HCT116 (cell line): ENCODE results near the gene ESYT3. TPM values are rescaled to one million over a fixed set of nuclear protein-coding genes. Genes with fewer than 3 reads are reported as not detected.

ENCODE experiments used
- ATAC-seq: fragments of 200-7000 bp; cut with Tn5 transposase; 2 replicates; pipeline ENCODE4 v1.9.1; 2020; ENCODE audit warnings: mild to moderate bottlenecking, moderate library complexity
- BruUV-seq: library from RNA; stranded (reverse); fragments of 400-500 nt; replicated peaks from 2 replicates; lab custom pipeline; 2021; lab: Mats Ljungman, UMichigan
- CTCF ChIA-PET: fragments of 300-600 bp; sonication (Branson Sonifier 250); formaldehyde crosslinking; loops from one replicate; lab custom pipeline; 2021; ENCODE audit warnings: antibody characterized with exemption; lab: Charles Lee
- POLR2A ChIA-PET: fragments of 300-600, 350-600 bp; sonication (Branson Sonifier 250); formaldehyde crosslinking; loops from one replicate; lab custom pipeline; 2021; ENCODE audit warnings: antibody characterized with exemption; lab: Charles Lee
- RAD21 ChIA-PET, 2 experiments: fragments of 300-600 bp; sonication (Branson Sonifier 250); formaldehyde crosslinking; loops; one replicate each; lab custom pipeline; 2023; ENCODE audit warnings: low total read pairs in 2 of 2; ENCODE audit not compliant: uncharacterized antibody in 2 of 2, unreplicated experiment in 2 of 2, low non-redundant PET in 1 of 2; lab: Charles Lee
- DNase-seq: peaks from one replicate; pipeline ENCODE4 v3.0.0-alpha.2; 2010; ENCODE audit warnings: low read depth, low spot score
- H2AFZ ChIP-seq: fragments of 200-600 bp; shearing (Covaris generic), sonication (generic); 2 replicates; pipeline ENCODE4 v1.6.1; 2017; ENCODE audit warnings: low read depth, mixed run types, mixed read lengths, antibody characterized with exemption, low read length; ENCODE audit not compliant: poor library complexity, severe bottlenecking
- H3K27ac ChIP-seq: 2 replicates; pipeline ENCODE4 v1.5.1; 2012; ENCODE audit warnings: low read depth, low read length
- H3K27me3 ChIP-seq: fragments of 200-600 bp; sonication (generic); 2 replicates; pipeline ENCODE4 v1.6.1; 2016; ENCODE audit warnings: mixed run types, low read length, mixed read lengths; ENCODE audit not compliant: insufficient read depth
- H3K36me3 ChIP-seq, 2 experiments: fragments of 200-500 bp in 1 of 2; fragments of 200-600 bp in 1 of 2; sonication (Bioruptor generic) in 1 of 2; sonication (generic) in 1 of 2; 2 replicates each; pipeline versions ENCODE4 v1.5.1 to v1.6.1; 2014 to 2016; ENCODE audit warnings: low read length in 2 of 2, inconsistent platforms in 1 of 2, mixed read lengths in 1 of 2, mixed run types in 1 of 2; ENCODE audit not compliant: insufficient read depth in 2 of 2, control insufficient read depth in 1 of 2
- H3K4me1 ChIP-seq, 2 experiments: fragments of 200-600 bp in 1 of 2; sonication (generic) in 1 of 2; 2 replicates each; pipeline versions ENCODE4 v1.5.1 to v1.6.1; 2012 to 2017; ENCODE audit warnings: low read length in 2 of 2, inconsistent platforms in 1 of 2, mild to moderate bottlenecking in 1 of 2, mixed read lengths in 1 of 2, mixed run types in 1 of 2, moderate library complexity in 1 of 2; ENCODE audit not compliant: insufficient read depth in 2 of 2, control insufficient read depth in 1 of 2
- H3K4me2 ChIP-seq: fragments of 200-600 bp; sonication (generic); 2 replicates; pipeline ENCODE4 v1.6.1; 2017; ENCODE audit warnings: mixed run types, low read length, mixed read lengths
- H3K4me3 ChIP-seq, 2 experiments: fragments of 200-600 bp in 1 of 2; sonication (generic) in 1 of 2; replicated peaks in 1 of 2; 2 replicates each; pipeline ENCODE4 v1.5.1; 2011 to 2016; ENCODE audit warnings: low read length in 2 of 2, control low read depth in 1 of 2, low read depth in 1 of 2, mild to moderate bottlenecking in 1 of 2, mixed read lengths in 1 of 2, mixed run types in 1 of 2
- H3K79me2 ChIP-seq: fragments of 200-600 bp; sonication (generic); 2 replicates; pipeline ENCODE4 v1.6.1; 2017; ENCODE audit warnings: mild to moderate bottlenecking, mixed run types, low read length, moderate library complexity, mixed read lengths; ENCODE audit not compliant: insufficient read depth
- H3K9ac ChIP-seq: fragments of 200-600 bp; sonication (generic); 2 replicates; pipeline ENCODE4 v1.6.1; 2016; ENCODE audit warnings: low read length, mixed read lengths
- H3K9me2 ChIP-seq: fragments of 200-600 bp; sonication (generic), shearing (Covaris generic); 2 replicates; pipeline ENCODE4 v1.6.1; 2017; ENCODE audit warnings: mixed run types, mild to moderate bottlenecking, moderate library complexity; ENCODE audit not compliant: insufficient read depth
- H3K9me3 ChIP-seq, 2 experiments: fragments of 200-500 bp in 1 of 2; fragments of 200-600 bp in 1 of 2; sonication (Bioruptor generic) in 1 of 2; sonication (generic) in 1 of 2; 2 replicates each; pipeline ENCODE4 v1.6.1; 2014 to 2017; ENCODE audit warnings: low read length in 2 of 2, mixed read lengths in 2 of 2, inconsistent platforms in 1 of 2, low read depth in 1 of 2, mild to moderate bottlenecking in 1 of 2, mixed run types in 1 of 2, moderate library complexity in 1 of 2; ENCODE audit not compliant: control insufficient read depth in 1 of 2, insufficient read depth in 1 of 2
- H4K20me1 ChIP-seq: fragments of 200-600 bp; sonication (generic), shearing (Covaris generic); 2 replicates; pipeline ENCODE4 v1.6.1; 2017; ENCODE audit warnings: mixed run types, mild to moderate bottlenecking, moderate library complexity; ENCODE audit not compliant: insufficient read depth
- ATF3 ChIP-seq: IDR thresholded peaks from 2 replicates; pipeline ENCODE4 v1.6.1; 2012
- CBX3 ChIP-seq: IDR thresholded peaks from 2 replicates; pipeline ENCODE4 v1.6.1; 2012; ENCODE audit warnings: low read depth
- CTCF ChIP-seq, 3 experiments: fragments of 200-600 bp in 1 of 3; sonication (generic) in 1 of 3; IDR thresholded peaks in 2 of 3; conservative IDR thresholded peaks in 1 of 3; 2 replicates each; pipeline ENCODE4 v1.5.1; 2012 to 2017; ENCODE audit warnings: low read depth in 2 of 3, low read length in 2 of 3, antibody characterized with exemption in 1 of 3, borderline replicate concordance in 1 of 3, control low read depth in 1 of 3, mild to moderate bottlenecking in 1 of 3, mixed read lengths in 1 of 3, mixed run types in 1 of 3, moderate library complexity in 1 of 3; ENCODE audit not compliant: insufficient read depth in 1 of 3
- EGR1 ChIP-seq: IDR thresholded peaks from 2 replicates; pipeline ENCODE4 v1.6.1; 2012; ENCODE audit warnings: low read depth
- ELF1 ChIP-seq: IDR thresholded peaks from 2 replicates; pipeline ENCODE4 v1.6.1; 2012; ENCODE audit warnings: low read depth, borderline replicate concordance
- EZH2phosphoT487 ChIP-seq: fragments of 200-600 bp; IDR thresholded peaks from 2 replicates; pipeline ENCODE4 v1.6.1; 2018; ENCODE audit warnings: antibody characterized with exemption, borderline replicate concordance
- FOSL1 ChIP-seq: IDR thresholded peaks from 2 replicates; pipeline ENCODE4 v1.6.1; 2012; ENCODE audit warnings: low read depth
- JUND ChIP-seq: IDR thresholded peaks from 2 replicates; pipeline ENCODE4 v1.6.1; 2012
- MAX ChIP-seq: IDR thresholded peaks from 2 replicates; pipeline ENCODE4 v1.6.1; 2012
- POLR2AphosphoS5 ChIP-seq: IDR thresholded peaks from 2 replicates; pipeline ENCODE4 v1.6.1; 2011; ENCODE audit warnings: mild to moderate bottlenecking, low read depth, low read length, moderate library complexity
- RAD21 ChIP-seq: IDR thresholded peaks from 2 replicates; pipeline ENCODE4 v1.6.1; 2012; ENCODE audit warnings: low read depth, mild to moderate bottlenecking
- SIN3A ChIP-seq: IDR thresholded peaks from 2 replicates; pipeline ENCODE4 v1.6.1; 2012; ENCODE audit warnings: low read depth
- SP1 ChIP-seq: IDR thresholded peaks from 2 replicates; pipeline ENCODE4 v1.6.1; 2012; ENCODE audit warnings: low read depth
- SRF ChIP-seq: IDR thresholded peaks from 2 replicates; pipeline ENCODE4 v1.6.1; 2012; ENCODE audit warnings: low read depth
- TCF7L2 ChIP-seq: IDR thresholded peaks from 2 replicates; pipeline ENCODE4 v1.7.0; 2011; ENCODE audit warnings: borderline replicate concordance, inconsistent platforms; ENCODE audit not compliant: insufficient read depth, insufficient read length; ENCODE audit errors: extremely low read depth
- YY1 ChIP-seq: IDR thresholded peaks from 2 replicates; pipeline ENCODE4 v1.6.1; 2011; ENCODE audit warnings: low read length, low read depth, moderate library complexity, mild to moderate bottlenecking; ENCODE audit not compliant: insufficient replicate concordance; ENCODE audit errors: extremely low read depth
- ZBTB33 ChIP-seq: IDR thresholded peaks from 2 replicates; pipeline ENCODE4 v1.6.1; 2011; ENCODE audit warnings: mild to moderate bottlenecking, low read length, moderate library complexity; ENCODE audit not compliant: insufficient replicate concordance; ENCODE audit errors: extremely low read depth
- ZNF274 ChIP-seq: fragments of 200-500 bp; sonication (Bioruptor generic); IDR thresholded peaks from 2 replicates; pipeline ENCODE4 v1.6.1; 2014; ENCODE audit warnings: mild to moderate bottlenecking, low read depth, low read length, inconsistent platforms
- intact Hi-C: fragments of 100-400 bp; cut with micrococcal nuclease; formaldehyde crosslinking; loops from 2 replicates; pipeline ENCODE4 v1.10.0; 2022
- total RNA-seq: library from RNA; stranded (reverse); gene quantifications from one replicate; pipeline ENCODE4 v1.2.1, GENCODE V29; 2021; ENCODE audit not compliant: unreplicated experiment

ESYT3 gene
- total RNA-seq, 1 experiment from 2014 or later = 0.05 TPM

- Histone ChIP-seq H2AFZ (no peak overlapping the region), H3K27me3 (no peaks in the 10 kb centered on the region), H3K79me2 (no peaks in the 10 kb centered on the region), H3K9me2 (no peaks in the 10 kb centered on the region), H3K27ac (no peak overlapping the region), H3K4me3 (no peak overlapping the region), H3K4me2 (no peak overlapping the region), H4K20me1 (no peaks in the 10 kb centered on the region), H3K9ac (no peak overlapping the region), H3K9me3 (no peaks in the 10 kb centered on the region), H3K36me3 (no peaks in the 10 kb centered on the region), H3K4me1 (no peaks in the 10 kb centered on the region)
- no TSS peak for BruUV-seq
- intact Hi-C loops = loop anchor here (10.0 kb wide), 2 partner anchors 218 to 848 kb away; no protein-coding TSS in a partner anchor
- DNase-seq (no peak), ATAC-seq (no peak)
- POLR2A ChIA-PET = no interaction called here
- CTCF ChIA-PET = interaction anchor here (0.8 to 2.2 kb wide), 2 partner anchors 118 to 439 kb away, joined by 4 to 8 read pairs; partner anchors contain the start of gene CEP70
- RAD21 ChIA-PET = no interaction called here
- TF ChIP-seq SP1 (no peak), EGR1 (no peak), JUND (no peak), MAX (no peak), CBX3 (no peak), TCF7L2 (no peak), YY1 (no peak), ATF3 (no peak), SIN3A (no peak), SRF (no peak), ZNF274 (no peak)
Observed at GRCh38 chr3:138476526-138476925, 42.1 kb downstream of the ESYT3 start.

- Histone ChIP-seq H3K27me3 (no peaks in the 10 kb centered on the region), H3K36me3 (no peaks in the 10 kb centered on the region), H3K27ac (no peak overlapping the region), H3K4me1 (no peaks in the 10 kb centered on the region), H3K4me2 (no peak overlapping the region), H4K20me1 (no peaks in the 10 kb centered on the region), H3K9ac (no peak overlapping the region), H2AFZ (no peak overlapping the region), H3K9me2 (no peaks in the 10 kb centered on the region), H3K79me2 (no peaks in the 10 kb centered on the region), H3K9me3 (no peaks in the 10 kb centered on the region), H3K4me3 (no peak overlapping the region)
- BruUV-seq = no TSS peak
- intact Hi-C loops = loop anchor here (10.0 kb wide), 2 partner anchors 218 to 848 kb away; no protein-coding TSS in a partner anchor
- POLR2A ChIA-PET = no interaction called here
- ATAC-seq (no peak), DNase-seq (no peak)
- CTCF ChIA-PET = interaction anchor here (0.8 to 2.2 kb wide), 2 partner anchors 117 to 439 kb away, joined by 4 to 8 read pairs; partner anchors contain the start of gene CEP70
- RAD21 ChIA-PET = no interaction called here
- TF ChIP-seq EZH2phosphoT487 = no peak
- TF ChIP-seq SRF = no peak
- no peak for TF ChIP-seq ZBTB33
- no peak for TF ChIP-seq SP1
- TF ChIP-seq CTCF (IDR thresholded peaks at IDR 0.05 in 2 of 3, conservative IDR thresholded peaks at IDR 0.05 in 1 of 3; ENCODE audit: borderline replicate concordance in 1 of 3, insufficient read depth in 1 of 3, low read depth in 2 of 3, low read length in 2 of 3) = no peak
- no peak for TF ChIP-seq RAD21
- no peak for TF ChIP-seq ZNF274
- TF ChIP-seq POLR2AphosphoS5 = no peak
- TF ChIP-seq CBX3 = no peak
- TF ChIP-seq ELF1 = no peak
- TF ChIP-seq FOSL1 = no peak
Observed at GRCh38 chr3:138477120-138477519, 42.7 kb downstream of the ESYT3 start.
